K562 (cell line): ENCODE data around the gene SKAP2. TPM values are rescaled to one million over a fixed set of nuclear protein-coding genes. Genes with fewer than 3 reads are reported as not detected.
A peak's percentile ranks its signal among the peaks of the same experiment; 100 is the strongest.

Experiments
- ATAC-seq: fragments of 200-7000 bp; cut with Tn5 transposase; 3 replicates; pipeline ENCODE4 v1.9.1; 2020; ENCODE audit warnings: moderate library complexity
- BruUV-seq: library from RNA; stranded (reverse); fragments of 400-500 nt; replicated peaks from 2 replicates; lab custom pipeline; 2021; lab: Mats Ljungman, UMichigan
- CTCF ChIA-PET: fragments of 300-600 bp; formaldehyde crosslinking; extraction: SDS; loops from one replicate; lab custom pipeline; 2021; ENCODE audit warnings: low intra/inter-chr PET ratio; lab: Yijun Ruan, JAX
- POLR2A ChIA-PET: fragments of 300-600, 350-650 bp; sonication (Branson Sonifier 250); formaldehyde crosslinking; extraction: SDS; loops from one replicate; lab custom pipeline; 2021; ENCODE audit warnings: antibody characterized with exemption, inconsistent platforms; lab: Yijun Ruan, JAX
- DNase-seq, 4 experiments: peaks; one replicate each; pipeline versions ENCODE4 v3.0.0 to v3.0.0-alpha.2; 2011 to 2018; ENCODE audit warnings: low spot score in 3 of 4, mixed read lengths in 3 of 4; ENCODE audit errors: extremely low read depth in 1 of 4
- FAIRE-seq: peaks from 2 replicates; lab custom pipeline; 2011; peaks lifted over from hg19 to GRCh38; lab: Jason Lieb, UNC
- H2AFZ ChIP-seq: 2 replicates; pipeline ENCODE4 v1.6.0; 2011; ENCODE audit warnings: low read depth, low read length, control low read depth, inconsistent platforms
- H3K27ac ChIP-seq: fragments of 200-600 bp; 3 replicates; pipeline ENCODE4 v1.8.0; 2011; ENCODE audit warnings: low read depth, mild to moderate bottlenecking, control low read depth, inconsistent platforms, low read length, moderate library complexity, mixed read lengths; ENCODE audit errors: extremely low read depth
- H3K27me3 ChIP-seq, 2 experiments: fragments of 300-600 bp in 1 of 2; 2 replicates in 1 of 2; 3 replicates in 1 of 2; pipeline versions ENCODE4 v1.6.0 to v1.8.0; 2011; ENCODE audit warnings: inconsistent platforms in 2 of 2, low read length in 2 of 2, mild to moderate bottlenecking in 1 of 2, mixed read lengths in 1 of 2, moderate library complexity in 1 of 2; ENCODE audit not compliant: control insufficient read depth in 2 of 2, insufficient read depth in 2 of 2
- H3K36me3 ChIP-seq: fragments of 300-600 bp; 3 replicates; pipeline ENCODE4 v1.8.0; 2011; ENCODE audit warnings: mild to moderate bottlenecking, low read length, inconsistent platforms; ENCODE audit not compliant: control insufficient read depth, insufficient read depth
- H3K4me1 ChIP-seq, 2 experiments: fragments of 200-600 bp in 1 of 2; replicated peaks in 1 of 2; 2 replicates in 1 of 2; 3 replicates in 1 of 2; pipeline versions ENCODE4 v1.5.1 to v1.8.0; 2011; ENCODE audit warnings: inconsistent platforms in 2 of 2, low read length in 2 of 2, mild to moderate bottlenecking in 1 of 2, mixed read lengths in 1 of 2, moderate library complexity in 1 of 2; ENCODE audit not compliant: control insufficient read depth in 2 of 2, insufficient read depth in 2 of 2
- H3K4me2 ChIP-seq: 2 replicates; pipeline ENCODE4 v1.6.1; 2011; ENCODE audit warnings: low read length, control low read depth, inconsistent platforms, mixed read lengths; ENCODE audit not compliant: insufficient read depth
- H3K4me3 ChIP-seq: fragments of 200-600 bp; sonication (generic), shearing (Covaris generic); 2 replicates; pipeline ENCODE4 v1.5.1; 2016; ENCODE audit warnings: control low read depth, inconsistent platforms
- H3K79me2 ChIP-seq: fragments of 200-600 bp; 3 replicates; pipeline ENCODE4 v1.8.0; 2011; ENCODE audit warnings: low read length, inconsistent platforms; ENCODE audit not compliant: control insufficient read depth, insufficient read depth
- H3K9ac ChIP-seq, 2 experiments: 2 replicates each; pipeline versions ENCODE4 v1.6.0 to v1.6.1; 2011; ENCODE audit warnings: low read depth in 2 of 2, low read length in 2 of 2, control low read depth in 1 of 2, inconsistent platforms in 1 of 2, mild to moderate bottlenecking in 1 of 2, mixed read lengths in 1 of 2; ENCODE audit not compliant: insufficient read depth in 1 of 2
- H3K9me1 ChIP-seq: one replicate; pipeline ENCODE4 v1.6.0; 2011; ENCODE audit warnings: inconsistent platforms, mild to moderate bottlenecking, low read length, moderate library complexity; ENCODE audit not compliant: control insufficient read depth, insufficient read depth
- H3K9me3 ChIP-seq: replicated peaks from 2 replicates; pipeline ENCODE4 v1.5.1; 2011; ENCODE audit warnings: low read depth, low read length, inconsistent platforms; ENCODE audit not compliant: control insufficient read depth, insufficient read depth
- H4K20me1 ChIP-seq: replicated peaks from 2 replicates; pipeline ENCODE4 v1.6.1; 2011; ENCODE audit warnings: low read length, inconsistent platforms, mixed read lengths; ENCODE audit not compliant: control insufficient read depth, insufficient read depth
- C11orf30 ChIP-seq: fragments of 450-650 bp; IDR thresholded peaks from 2 replicates; pipeline ENCODE4 v1.6.1; 2016; ENCODE audit warnings: low read depth, mild to moderate bottlenecking
- CBX2 ChIP-seq: fragments of 200-600 bp; sonication (generic); IDR thresholded peaks from one replicate; pipeline ENCODE4 v1.6.1; 2012; ENCODE audit warnings: mild to moderate bottlenecking, low read length, inconsistent platforms; ENCODE audit not compliant: insufficient read depth, poor library complexity, severe bottlenecking
- GMEB1 ChIP-seq: fragments of 250-450 bp; sonication (Bioruptor Pico); IDR thresholded peaks from 2 replicates; pipeline ENCODE4 v1.4.0; 2020; ENCODE audit warnings: mild to moderate bottlenecking
- MAFG ChIP-seq: fragments of 450-650 bp; conservative IDR thresholded peaks from 2 replicates; pipeline ENCODE4 v1.6.1; 2016; ENCODE audit warnings: missing genetic modification characterization, missing compliant biosample characterization
- PCBP1 ChIP-seq: fragments of 200-400 bp; formaldehyde crosslinking; IDR thresholded peaks from 2 replicates; pipeline ENCODE4 v1.6.1; 2018; ENCODE audit warnings: mild to moderate bottlenecking, low read depth, low read length; ENCODE audit not compliant: poor library complexity, severe bottlenecking
- XRCC4 ChIP-seq: IDR thresholded peaks from one replicate; pipeline ENCODE4 v1.6.1; 2011; ENCODE audit not compliant: insufficient read depth, insufficient read length; ENCODE audit errors: extremely low read depth
- ZNF316 ChIP-seq: fragments of 450-650 bp; IDR thresholded peaks from 2 replicates; pipeline ENCODE4 v1.6.1; 2016
- WGBS: fragments of 100-300 bp; shearing (Covaris generic); methylation state at CpG from one replicate; pipeline ENCODE4 v1.1.6; 2016; ENCODE audit warnings: low coverage, mixed read lengths; ENCODE audit not compliant: insufficient coverage; ENCODE audit errors: missing lambda C conversion rate; 5-methylcytosine and 5-hydroxymethylcytosine counted together
- in situ Hi-C: fragments of 300-500 bp; cut with MboI; formaldehyde crosslinking; loops from 4 replicates; pipeline ENCODE4 v1.15.0; 2018; ENCODE audit warnings: inconsistent platforms, mixed read lengths
- intact Hi-C: fragments of 100-400 bp; cut with micrococcal nuclease; formaldehyde crosslinking; loops from 2 replicates; pipeline ENCODE4 v1.14.2; 2022
- polyA plus RNA-seq, 8 experiments: library from polyadenylated mRNA; depleted of rRNA in 4 of 8; stranded (reverse) in 5 of 8; unstranded in 3 of 8; fragments of >200 nt; fragmentation: Nextera tagmentation in 2 of 8; fragmentation: Illumina TruSeq in 1 of 8; extraction: Ambion mirVana in 2 of 8; extraction: Trizol in 1 of 8; gene quantifications; 2 replicates each; pipeline versions ENCODE4 v1.2.1 to v1.2.3, GENCODE V29; 2011 to 2014; ENCODE audit warnings: inconsistent platforms in 1 of 8, missing spikeins in 1 of 8
- total RNA-seq, 7 experiments: library from RNA; depleted of rRNA in 6 of 7; stranded (reverse); fragments of >200 nt in 6 of 7; fragmentation: Illumina TruSeq in 2 of 7; extraction: Trizol in 2 of 7; gene quantifications; 2 replicates each; pipeline versions ENCODE4 v1.2.1 to v1.2.3, GENCODE V29; 2011 to 2021; ENCODE audit warnings: low replicate concordance in 1 of 7

The SKAP2 gene
- total and polyA plus RNA-seq, 9 of the 15 experiments (the other 6 are each of a cell fraction or from before 2014, with no cell fraction given), result 4.2 to 11.7 (median 8.3) TPM

- Histone ChIP-seq H4K20me1 (no peaks in the 10 kb centered on the region), H2AFZ (no peak overlapping the region), H3K36me3 (no peaks in the 10 kb centered on the region), H3K9me3 (no peaks in the 10 kb centered on the region), H3K9ac (no peak overlapping the region), H3K4me3 (no peak overlapping the region), H3K9me1 (no peaks in the 10 kb centered on the region), H3K27me3 (peaks cover 0 to 6% of the 10 kb centered on the region in 2 experiments; a peak in 2 of 5 replicates), H3K4me1 (no peaks in the 10 kb centered on the region; a peak in 1 of 5 replicates), H3K4me2 (no peak overlapping the region), H3K79me2 (no peaks in the 10 kb centered on the region), H3K27ac (no peak overlapping the region)
- DNase-seq, result no peak
- ATAC-seq, result no peak
- 0% methylated on average over 1 of the region's 1 CpG for WGBS
- no TSS peak for BruUV-seq
- CTCF ChIA-PET, result no interaction called here
- POLR2A ChIA-PET, result no interaction called here
- in situ Hi-C loops, result no loop called here
- TF ChIP-seq CBX2 (no peak), PCBP1 (no peak), ZNF316 (peak; percentile 57), XRCC4 (no peak), GMEB1 (CRISPR knock-in tag) (no peak), C11orf30 (peak; percentile 37; the same call in 1 of the 2 replicates), MAFG (tag) (0 out of 2 replicates have a peak, but pooled peaks have one; percentile 15)
- intact Hi-C loops, result no loop called here
- FAIRE-seq, result no peak
Measured at GRCh38 chr7:26897928-26898327, 33.5 kb upstream of the SKAP2 start.
